NK-92 (cell line): Measurements from ENCODE around the gene AK8.

ENCODE experiments used
- DNase-seq: peaks from one replicate; lab custom pipeline; 2025; ENCODE audit not compliant: unreplicated experiment; lab: John Stamatoyannopoulos, UW

The AK8 gene

DNA sequence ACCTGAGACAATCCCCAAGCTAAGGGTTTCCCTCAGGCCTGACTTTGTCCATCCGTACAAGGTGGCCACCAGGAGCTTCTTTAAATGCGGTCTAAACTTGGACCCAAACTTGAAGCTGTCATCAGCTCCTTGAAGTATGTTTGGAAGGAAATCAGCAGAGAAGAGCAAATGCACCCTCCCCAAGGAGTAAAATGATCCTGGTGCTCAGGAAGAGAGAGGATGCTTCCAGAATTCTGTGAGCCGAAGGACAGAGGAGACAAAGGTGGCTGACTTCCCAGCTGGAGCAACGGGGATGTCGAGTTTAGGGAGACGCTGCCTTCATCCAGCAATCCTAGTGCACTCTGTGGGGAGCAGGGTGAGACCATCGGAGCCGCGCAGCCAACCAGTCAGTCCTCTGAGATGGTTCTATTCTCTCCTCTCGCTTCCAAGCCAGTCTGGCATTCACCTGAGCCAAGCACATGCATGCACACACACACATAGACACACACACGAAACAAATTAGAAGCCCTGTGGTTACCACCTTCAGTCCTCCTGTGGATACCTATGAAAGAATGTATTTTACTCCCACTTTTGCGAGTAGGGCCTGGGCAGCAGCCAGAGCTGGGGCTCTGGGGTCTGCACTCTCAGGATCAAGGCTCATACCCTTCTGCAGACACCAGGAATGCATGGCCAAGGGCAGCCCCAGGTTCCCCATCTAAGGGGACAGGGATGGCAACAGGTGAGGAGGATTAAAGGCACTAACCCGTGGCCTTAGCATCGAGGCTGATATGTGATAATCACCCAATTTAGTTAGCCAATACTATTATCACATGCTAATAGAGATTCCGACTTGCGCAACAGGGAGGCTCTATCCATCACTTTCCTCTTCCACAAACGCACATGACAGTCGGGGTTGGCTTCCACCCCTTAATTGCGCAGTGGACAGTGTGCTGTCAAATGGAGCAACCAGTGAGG is 132.1 kb downstream of the AK8 start:
- no peak for DNase-seq

DNA sequence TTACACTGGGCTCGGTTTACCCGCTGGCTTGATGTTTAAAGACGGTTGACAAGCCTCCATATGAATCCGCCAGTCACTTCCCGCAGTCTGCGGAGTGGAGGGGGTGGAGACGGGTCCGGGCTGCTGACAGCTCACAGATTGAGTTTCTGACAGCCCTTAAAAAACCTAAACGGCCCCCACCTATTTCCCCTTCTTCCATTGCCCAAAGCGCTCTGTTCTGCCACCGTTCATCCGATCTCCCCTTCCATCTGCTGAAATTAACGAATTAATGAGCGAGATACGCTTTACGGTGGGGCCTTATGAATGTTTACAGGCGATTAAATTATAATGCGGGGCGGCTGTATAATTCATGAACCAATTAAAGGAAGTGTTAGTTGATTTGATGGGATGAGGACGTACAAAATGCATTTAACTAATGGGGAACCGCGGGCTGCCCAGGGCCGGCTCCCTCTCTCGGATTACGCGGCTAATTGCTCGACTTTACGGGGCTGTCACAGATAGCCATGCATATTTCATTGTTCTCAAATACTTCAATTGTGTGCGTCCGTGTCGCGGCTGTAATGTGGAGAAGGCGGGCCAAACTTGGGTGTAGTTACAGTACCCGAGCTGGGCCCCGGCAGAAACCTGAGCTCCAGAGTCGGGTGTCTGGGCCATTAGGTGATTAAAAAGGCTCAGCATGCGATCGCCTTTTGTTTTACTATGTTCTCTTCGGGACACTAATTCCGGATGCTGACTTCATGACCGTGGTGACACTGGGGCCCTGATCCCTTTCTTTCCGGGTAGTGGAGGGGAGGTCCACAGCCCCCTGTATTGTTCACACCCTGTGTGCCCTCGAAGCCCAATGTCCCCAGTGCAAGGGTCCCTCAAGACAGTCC is 133.0 kb downstream of the AK8 start:
- DNase-seq, result no peak

GRCh38 chr9:132743931-132744479 is 134.1 kb downstream of the AK8 start:
- DNase-seq, result no peak

- no peak for DNase-seq
Measured at GRCh38 chr9:132742821-132743311, 135.2 kb downstream of the AK8 start.

- DNase-seq, result no peak
Measured at GRCh38 chr9:132740526-132741309, 137.4 kb downstream of the AK8 start.

GRCh38 chr9:132739710-132740310 is 138.3 kb downstream of the AK8 start:
- no peak for DNase-seq

- DNase-seq, result no peak
Measured at GRCh38 chr9:132733260-132733815, 144.7 kb downstream of the AK8 start.

DNA sequence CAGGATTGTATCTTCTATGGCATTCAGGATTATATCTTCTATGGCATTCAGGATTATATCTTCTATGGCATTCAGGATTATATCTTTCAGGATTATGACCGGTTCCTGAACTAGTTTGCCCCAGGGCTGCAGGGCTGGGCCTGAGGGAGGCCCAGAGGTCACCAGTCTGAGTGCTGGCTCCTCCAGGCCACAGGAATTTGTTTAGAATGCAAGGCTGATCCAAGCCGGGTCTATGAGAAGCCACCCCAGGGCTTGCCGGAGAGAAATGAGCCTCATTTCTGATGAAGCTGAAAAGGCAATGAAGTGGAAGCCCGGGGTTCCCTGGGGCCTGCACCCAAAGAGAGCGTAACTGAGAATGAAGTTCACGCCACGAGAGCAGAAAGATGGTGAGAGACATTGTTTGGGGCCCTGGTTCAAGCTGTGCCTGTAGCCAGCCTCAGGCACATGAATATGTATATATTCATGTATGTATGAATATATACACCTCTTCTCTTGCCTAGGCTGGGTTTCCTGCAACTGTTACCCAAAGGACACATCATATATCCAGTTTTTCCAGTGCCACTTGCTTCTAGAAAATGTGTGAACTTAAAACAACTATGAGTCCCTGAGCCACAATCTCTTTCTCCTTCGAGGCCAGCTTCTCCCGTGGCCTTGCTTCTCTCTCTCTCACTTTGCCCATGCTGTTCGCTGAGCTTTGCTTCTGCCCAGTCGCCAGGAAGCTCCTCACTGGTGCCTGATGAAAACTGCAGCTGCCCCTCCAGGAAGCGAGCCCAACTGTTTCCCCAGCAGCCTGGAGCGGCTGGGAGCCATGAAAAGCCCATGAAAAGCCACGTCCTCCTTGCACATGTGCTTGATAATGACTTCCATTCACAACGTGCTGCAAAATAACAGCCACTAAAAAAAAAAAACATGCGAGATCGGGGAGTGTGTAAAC is 145.5 kb downstream of the AK8 start:
- no peak for DNase-seq

GRCh38 chr9:132731230-132731629 is 146.9 kb downstream of the AK8 start:
- DNase-seq, result no peak

DNA sequence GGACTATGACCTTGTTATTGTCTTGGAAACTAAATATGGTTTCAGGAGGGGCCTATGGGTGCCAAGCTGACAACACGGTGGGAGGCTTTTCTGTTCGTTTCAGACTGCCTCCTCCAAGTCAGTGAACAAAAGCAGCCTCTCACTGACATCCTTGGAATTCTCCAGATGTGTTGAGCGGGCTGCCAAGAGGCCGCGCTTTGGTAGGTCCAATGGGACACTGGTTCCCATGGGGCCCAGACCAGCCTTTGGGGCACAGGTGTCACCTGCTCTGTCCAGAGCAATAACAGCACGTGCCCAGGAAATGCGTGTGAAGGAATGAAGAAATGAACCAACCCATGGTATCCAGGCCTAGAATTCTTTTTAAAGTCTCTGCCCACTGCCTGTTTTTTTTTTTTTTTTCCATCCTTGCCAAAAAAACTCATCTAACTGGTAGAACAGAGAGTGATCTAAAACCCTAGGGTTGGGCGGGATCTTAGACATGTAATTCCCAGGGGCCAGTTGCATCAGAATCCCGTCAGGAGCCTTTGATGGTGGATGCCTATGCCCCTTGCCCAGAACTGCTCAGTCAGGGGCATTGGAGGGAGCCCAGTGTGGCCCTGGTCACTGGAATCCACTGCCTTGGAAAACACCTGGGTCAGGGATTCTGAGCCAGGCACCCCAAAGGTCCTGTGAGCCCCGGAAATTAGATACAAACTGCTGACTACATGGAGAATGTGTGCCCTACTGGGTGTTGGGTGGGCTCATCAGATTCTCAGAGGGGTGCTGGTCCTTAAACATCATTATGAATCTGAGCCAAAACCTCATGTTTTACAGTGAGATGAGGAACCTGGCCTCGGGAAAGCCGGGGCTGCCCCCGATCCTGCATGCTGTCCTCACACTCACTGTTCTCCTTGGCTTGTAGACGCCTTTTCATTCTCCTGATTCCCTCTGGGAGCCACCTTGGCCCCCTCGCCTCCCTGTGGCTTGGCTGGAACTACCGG is 147.7 kb downstream of the AK8 start:
- no peak for DNase-seq

- DNase-seq, result no peak
Measured at GRCh38 chr9:132729235-132729890, 148.7 kb downstream of the AK8 start.

DNA sequence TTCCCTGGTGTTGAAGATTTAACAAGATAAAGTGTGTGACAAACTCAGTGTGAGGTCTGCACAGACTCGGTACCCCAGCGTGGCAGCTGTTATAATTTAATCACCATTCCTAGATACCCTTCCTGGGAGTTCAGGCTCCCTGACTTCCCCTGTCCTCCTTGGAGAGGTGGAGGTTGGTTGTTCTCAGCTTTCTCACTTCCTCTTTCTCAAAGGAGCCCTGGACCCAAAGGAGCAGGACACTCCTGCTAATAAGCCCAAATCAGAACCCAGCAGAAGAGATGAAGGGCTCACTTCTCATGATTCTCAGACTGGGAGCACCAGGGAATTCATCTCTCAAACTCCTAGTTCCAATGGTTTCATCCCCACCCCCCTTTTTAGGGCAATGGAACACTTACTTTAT is 149.6 kb downstream of the AK8 start:
- DNase-seq, result no peak

DNA sequence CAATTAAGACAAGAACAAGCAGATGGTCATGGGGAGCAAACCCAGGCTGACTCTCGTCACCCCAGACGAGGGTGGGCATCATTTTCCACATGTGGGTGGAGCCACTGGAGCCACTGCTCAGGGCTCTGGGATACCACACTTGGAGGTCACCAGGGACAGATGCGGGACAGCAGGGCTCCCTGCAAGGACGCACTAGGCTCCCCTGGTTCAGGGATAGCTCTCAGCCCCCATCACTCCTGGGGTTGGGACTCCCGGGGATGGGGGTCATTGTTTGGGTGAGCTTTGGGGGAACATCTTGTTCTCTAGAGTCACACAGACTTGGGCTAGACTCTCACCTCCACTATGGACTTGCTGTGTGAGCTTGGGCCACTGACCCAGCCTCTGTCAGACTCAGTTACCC is 150.0 kb downstream of the AK8 start:
- DNase-seq, result no peak

GRCh38 chr9:132726576-132727130 is 151.4 kb downstream of the AK8 start:
- DNase-seq, result no peak

DNA sequence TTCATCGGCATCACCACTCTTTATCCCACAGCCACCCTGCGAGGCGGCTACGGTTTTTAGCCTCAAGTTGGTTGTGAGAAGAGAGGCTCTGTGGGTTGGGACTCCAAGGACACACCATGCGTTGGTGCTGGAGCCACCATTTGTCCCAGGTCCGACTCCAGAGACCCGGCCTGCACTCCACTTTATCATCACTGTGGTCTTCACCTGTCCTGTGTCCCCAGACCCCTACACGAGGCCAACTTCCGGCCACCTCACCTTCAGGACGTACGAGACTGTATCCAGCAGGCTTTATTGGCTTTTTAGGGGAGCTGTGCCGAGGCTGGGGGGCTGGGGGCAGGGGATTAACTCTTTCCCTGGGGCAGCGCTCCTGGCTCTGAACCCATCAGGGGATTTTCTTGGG is 152.8 kb downstream of the AK8 start:
- DNase-seq, result no peak

DNA sequence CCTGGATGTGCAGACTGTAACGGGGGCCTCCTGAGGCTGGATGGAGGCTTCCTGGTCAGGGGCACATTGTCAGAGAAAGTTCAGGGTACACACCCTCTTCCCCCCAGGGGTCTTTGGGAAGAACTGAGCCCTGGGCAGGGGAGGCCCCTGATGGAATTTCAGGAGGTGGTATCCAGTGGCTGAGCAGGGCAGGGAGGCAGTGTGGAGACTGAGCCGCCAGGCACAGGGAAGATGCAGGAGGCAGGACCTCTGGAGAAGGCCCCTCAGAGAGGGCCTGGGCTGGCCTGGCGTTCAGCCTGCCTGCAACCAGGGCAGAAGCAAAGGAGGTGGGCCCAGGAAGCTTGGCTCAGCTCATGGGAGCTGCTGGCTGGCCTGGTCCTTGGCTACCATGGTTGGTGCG is 154.3 kb downstream of the AK8 start:
- DNase-seq, result no peak

DNA sequence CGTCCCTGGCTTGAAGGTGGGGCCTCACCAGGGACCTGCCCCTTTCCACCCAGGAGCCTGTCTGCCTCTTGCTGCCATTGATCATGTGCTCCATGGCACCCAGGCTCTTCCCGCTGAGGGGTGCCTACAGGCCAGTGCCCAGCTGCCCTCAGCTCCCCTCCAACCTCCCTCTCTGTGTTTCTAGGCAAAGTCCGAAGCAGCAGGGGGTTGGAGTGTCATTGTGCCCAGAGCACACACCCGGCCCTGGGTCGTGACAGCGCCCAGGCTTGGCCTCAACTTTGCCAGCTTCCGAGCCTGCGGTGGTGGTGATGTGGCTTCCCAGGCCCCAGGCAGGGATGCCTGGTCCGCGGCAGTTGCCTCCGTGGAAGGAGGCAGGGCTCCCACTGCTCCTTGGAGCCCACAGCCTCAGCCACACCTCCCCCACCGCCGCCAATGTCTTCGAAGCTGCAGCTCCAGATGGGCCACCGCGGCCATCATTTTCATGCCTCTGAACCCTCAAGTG is 155.5 kb downstream of the AK8 start:
- no peak for DNase-seq
